HUDEP-2 (cell line): ENCODE data around the gene FMO3.

Experiments
- DNase-seq, 76 experiments: peaks; one replicate each; lab custom pipeline; 2025; ENCODE audit not compliant: unreplicated experiment in 76 of 76; lab: John Stamatoyannopoulos, UW

The FMO3 gene

GRCh38 chr1:171115280-171115897 lies 24.7 kb downstream of the FMO3 start:
- no peak for DNase-seq

DNA sequence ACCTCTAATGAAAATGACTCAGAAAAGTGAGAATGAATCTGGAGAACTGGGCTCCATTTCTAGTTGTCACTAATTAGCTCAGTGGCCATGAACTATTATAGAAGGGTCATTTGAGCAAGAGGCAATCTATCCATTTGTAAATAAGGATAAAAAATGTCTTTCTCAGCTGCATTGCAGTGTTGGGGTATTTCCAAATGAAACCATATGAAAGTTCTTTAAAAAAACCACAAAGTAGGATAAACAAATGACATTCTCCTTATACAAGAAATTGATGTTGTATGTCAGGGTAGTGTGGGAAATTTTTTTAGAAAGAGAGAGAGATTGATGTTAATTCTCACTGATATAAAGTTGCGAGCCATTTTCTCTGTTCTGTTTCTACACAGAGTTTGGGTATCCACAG lies 26.0 kb downstream of the FMO3 start:
- no peak for DNase-seq

GRCh38 chr1:171117085-171117484 lies 26.4 kb downstream of the FMO3 start:
- DNase-seq, result no peak

DNA sequence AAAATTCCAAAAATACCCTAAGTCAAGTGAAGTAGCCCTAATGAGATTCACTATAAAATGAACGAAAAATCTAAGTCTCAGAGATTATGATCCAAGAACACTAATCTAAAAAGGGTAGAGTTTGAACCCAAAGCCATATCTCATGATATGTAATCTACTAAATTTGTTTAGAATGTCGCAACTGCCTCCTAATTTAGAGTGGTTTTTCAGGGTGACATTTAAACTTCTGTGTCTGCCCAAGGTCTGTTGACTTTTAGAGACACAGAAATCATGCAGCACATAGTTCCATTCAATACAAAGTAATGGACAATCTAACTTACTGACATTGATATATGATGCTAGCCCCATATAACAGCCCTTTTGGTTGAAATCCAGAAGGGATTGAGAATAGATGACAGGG lies 28.9 kb downstream of the FMO3 start:
- no peak for DNase-seq

DNA sequence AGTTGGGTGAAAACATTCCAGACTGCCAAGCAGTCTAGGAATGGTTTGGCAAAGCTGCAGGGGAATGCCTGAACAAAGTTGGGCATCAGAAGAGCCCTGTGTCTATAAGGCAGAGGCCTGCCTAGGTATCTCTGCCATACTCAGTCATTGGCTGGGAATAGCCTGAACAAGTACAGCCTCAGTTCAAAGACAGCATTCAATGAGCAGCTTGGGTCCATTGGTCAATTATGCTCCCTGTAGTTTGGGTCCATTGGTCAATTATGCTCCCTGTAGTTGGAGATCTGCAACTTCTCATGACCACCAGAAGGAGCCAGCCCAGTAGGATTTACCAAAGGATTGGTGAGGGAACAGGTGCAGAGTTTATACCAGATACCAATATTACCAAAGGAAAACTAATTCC lies 31.6 kb downstream of the FMO3 start:
- no peak for DNase-seq

DNA sequence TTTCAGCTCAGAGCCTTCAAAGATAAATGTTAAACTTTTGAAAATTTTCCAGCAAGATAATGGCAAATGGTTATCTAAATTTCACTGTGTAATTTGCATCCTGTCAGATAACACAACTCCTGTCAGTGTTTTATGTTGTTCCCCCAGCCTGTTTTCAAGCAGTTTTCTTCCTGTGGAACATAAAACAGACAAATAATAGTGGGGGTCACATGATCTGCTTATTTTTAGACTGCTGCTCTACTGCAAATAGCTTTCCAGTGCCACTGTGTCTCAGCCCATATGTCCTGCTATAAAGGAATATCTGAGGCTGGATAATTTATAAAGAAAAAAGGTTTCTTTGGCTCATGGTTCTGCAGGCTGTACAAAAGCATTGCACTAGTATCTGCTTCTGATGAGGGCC lies 32.2 kb downstream of the FMO3 start:
- no peak for DNase-seq

DNA sequence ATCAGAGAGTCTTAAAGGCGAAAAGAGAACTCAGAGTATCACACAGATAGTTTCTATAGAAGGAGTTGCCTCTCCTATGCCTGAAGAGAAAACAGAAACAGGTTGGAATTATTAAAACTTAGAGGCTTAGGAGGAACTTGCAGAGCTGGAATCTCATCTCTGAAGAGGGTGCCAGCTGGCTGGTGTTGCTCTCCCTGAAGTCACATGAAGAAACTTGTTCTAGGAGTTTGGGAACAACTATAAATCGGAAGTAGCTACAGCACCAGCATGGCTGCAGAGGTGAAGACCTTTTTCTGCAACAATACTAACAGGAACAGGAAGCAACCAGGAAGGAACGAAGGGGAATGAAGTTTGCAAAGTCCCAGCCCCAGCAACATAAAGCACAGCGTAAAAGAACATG lies 35.8 kb downstream of the FMO3 start:
- DNase-seq, result no peak

GRCh38 chr1:171127099-171127498 lies 36.4 kb downstream of the FMO3 start:
- no peak for DNase-seq

DNA sequence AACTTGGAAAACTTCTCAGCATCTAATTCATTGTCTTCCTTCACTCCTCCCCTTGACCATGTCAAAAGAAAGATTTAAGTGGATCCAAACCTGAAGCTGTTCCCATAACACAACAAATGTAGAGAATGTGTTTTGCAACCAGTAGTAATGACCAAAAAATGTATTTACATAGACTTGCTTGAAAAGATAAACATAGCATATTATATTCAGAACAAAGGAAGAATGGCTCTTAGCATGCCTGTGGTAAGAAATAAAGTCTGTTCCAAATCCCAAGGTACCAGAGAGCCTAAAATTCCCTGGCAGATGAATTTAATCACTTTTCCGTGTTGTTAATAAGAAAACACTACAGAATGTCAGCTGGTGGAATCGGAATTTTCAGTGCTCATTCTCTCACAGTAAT lies 36.8 kb downstream of the FMO3 start:
- DNase-seq, result no peak

- DNase-seq, result no peak
Measured at GRCh38 chr1:171128463-171128862, 37.8 kb downstream of the FMO3 start.

DNA sequence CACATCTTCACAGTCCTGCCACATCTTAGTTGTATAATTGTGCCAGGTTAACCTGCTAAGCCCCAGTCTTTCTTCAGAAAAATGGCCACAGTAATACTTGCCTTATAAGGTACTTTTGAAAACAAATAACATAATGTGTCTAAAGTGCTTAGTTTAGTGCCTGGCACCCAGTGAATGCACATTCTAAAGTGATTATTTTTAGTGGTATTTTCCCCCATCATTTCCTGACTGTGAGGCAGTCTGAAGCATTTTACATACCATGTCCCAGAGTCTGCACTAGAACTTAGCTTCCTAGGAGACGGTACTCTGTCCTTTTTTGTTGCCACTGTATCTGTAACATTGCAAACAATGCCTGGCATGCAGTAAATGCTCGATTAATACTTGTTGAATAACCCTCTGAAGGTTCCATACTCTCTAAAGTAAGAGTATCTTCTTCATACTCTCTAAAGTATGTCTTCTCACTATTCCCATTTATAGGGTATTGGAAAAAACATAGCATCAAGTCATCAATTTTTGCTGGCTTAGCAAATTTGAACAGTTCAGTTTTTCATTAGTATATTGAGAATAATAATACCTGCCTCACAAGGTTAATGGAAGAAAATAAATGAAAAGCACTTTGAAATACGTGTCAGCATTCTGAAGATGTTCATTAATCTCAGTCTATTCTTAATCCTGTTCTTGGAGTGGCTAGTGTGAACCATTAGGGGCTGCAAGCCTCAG lies 43.7 kb downstream of the FMO3 start:
- no peak for DNase-seq

- no peak for DNase-seq
Measured at GRCh38 chr1:171137580-171137979, 46.9 kb downstream of the FMO3 start.

DNA sequence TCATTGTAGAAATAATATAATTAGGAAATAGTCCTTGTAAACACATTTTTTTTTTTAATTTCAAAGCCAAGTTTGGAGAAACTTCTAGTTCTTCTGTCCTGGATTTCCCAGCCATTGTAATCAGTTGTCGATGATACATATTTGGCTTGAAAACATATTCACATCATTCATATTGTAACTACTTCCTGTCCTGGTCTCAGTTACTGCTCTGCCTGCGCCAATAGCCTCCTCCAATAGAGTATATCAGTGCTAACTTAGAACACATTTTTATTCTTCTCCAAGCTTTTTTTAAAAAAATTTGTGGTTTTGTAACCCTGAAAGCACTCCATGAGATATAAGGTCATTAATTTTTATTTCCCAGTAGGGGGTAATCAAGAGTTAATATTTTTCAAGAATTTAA lies 48.3 kb downstream of the FMO3 start:
- no peak for DNase-seq

DNA sequence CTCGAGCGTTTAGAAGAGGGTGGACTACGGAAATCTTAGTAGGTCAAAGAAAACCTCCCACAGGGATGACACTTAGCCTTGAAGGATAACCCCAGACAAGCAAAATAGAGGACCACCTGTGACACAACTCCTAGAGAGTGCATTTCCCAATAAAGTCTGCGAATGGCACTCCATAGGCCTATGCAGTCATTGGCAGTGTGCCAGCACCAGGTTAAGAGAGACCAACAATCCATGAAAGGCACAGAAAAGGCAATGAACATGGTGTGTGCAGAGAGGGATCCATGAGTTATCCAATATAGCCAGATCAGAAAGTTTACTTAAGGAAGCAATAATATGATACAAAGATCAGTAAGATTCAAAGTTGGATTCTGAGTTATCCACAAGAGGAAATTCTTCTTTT lies 49.2 kb downstream of the FMO3 start:
- DNase-seq, result no peak

- DNase-seq, result no peak
Measured at GRCh38 chr1:171140401-171140800, 49.7 kb downstream of the FMO3 start.

DNA sequence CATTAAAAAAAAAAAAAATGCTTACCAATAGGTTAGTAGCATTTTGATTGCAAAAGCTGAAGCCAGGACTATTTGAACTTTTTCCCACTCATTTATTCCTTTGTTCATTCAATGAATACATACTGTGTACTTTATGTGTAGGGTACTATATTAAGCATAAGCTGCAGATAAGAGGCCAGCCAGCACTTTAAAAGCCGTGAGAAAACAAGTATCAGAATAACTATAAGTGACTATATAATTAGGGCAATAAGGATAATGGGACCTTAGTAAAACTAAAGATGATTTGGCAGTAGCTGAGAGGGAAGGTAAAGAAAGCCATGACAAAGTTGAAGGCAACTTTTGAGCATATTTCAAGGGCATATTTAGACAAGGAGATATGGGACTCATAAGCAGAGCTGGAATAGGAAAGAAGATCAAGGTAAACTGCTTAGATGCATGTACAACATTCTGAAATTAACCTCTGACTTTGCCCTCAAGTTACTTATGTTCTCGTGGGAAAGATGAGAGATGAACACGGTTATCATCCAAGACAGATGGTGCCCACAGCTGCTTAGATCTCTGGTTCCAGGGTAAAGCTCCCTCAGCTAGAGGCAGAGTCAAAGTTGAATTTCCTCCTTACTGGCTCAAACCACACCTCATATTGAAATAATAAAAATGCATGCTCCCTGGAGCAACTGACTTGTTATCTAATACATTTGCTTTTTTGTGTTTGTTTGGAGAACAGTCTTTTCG lies 50.4 kb downstream of the FMO3 start:
- no peak for DNase-seq

DNA sequence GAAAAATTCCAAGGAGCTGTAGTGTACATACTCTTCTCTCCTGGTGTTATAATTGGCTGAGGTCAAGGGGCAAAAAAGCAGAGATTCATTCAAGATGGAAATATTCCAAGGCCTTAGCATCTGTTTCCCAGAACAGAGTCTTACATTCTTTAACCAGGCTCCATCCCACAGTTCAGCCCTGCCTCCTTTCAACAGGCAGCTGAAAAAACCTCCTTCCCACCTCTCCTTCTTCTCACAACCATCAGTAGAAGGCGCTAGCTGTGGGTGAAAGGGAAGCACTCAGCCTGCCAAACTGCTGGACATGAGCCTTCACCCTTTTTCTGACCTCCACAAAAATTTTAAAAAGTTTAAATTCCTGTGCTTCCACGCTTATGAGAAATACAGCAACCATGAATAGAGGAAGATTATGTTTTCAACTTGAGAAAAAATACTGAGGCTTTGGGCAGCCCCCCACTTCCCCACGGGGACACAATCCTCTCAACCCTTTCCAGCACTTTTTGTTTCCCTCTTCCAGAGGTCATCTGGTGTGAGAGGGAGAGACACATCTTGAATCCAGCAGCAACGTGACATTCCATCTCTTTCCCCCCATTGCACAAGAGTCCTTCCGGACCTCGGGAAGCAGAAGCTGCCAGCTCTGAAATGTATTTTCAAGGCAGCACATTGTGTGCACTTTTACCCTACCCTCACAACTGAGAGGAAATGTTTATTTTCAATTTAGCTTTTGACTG lies 51.1 kb downstream of the FMO3 start:
- DNase-seq, result no peak

DNA sequence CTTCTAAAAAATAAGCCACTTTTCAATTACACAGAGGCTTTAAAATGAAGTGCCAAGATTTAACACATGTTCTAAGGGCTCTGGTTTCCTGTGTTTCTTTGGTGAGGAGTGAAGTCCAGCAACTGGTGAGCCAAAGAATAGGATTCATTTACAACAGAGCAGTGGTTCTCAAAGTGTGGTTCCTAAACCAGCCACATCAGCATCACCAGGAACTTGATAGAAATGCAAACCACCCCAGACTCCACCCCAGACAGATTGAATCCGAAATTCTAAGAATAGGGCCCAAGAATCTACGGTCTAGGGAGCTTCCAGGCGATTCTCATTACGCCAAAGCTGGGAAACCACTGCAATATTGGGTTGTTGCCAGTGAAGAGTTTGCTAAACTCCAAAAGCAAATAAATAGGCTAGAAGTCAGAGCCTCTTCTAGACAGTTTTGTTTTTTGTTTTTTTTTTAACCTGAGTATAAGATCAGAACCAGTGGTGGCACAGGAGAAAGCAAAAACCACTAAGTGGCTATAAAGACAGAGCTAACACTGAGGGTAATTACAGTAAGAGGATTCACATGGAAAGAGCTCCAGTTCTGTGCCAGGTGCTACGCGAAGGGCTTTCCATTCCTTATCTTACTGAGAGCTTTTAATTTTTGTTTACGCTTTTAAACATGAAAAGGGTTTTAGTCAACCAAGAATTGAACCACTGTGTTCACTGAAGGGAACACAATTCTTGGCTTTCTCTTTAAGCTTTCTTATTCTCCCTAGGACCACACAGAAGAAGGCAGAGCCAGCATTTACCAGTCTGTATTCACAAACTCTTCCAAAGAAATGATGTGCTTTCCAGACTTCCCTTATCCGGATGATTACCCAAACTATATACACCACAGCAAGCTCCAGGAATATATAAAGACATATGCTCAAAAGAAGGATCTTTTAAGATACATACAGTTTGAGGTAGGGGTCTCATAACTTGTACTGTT lies 52.0 kb downstream of the FMO3 start:
- DNase-seq, result no peak

DNA sequence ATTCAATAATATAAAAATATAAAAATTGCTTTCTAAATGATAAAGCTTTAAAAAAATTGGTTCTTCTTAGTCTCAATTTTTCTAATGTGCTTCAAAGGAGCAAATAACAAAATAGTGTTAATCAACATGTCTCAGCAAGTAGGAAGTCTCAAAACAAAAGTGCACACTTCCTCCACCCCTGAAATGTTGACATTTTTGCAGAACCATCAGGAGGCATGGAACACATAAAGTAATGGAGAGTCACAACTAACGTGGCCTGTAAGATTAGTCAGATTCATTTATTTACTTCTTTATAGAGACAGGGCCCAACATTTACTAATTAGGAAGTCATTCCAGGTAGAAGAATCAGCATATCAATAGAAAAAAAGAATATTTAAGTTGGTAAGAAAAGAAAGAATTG lies 59.5 kb downstream of the FMO3 start:
- no peak for DNase-seq

- DNase-seq, result no peak
Measured at GRCh38 chr1:171152549-171152948, 61.8 kb downstream of the FMO3 start.
